Activated CD4-positive, alpha-beta T cell treated with anti-CD3 and anti-CD28 coated beads, Interleukin-2, amount 50 U/mL, for 4 hours (primary cell): ENCODE data around the gene SMAD4.
"Not testable (repeated sequence)": the region's sequence is repeated elsewhere in the genome, so short reads cannot be mapped to it uniquely, and the experiment has no call there.

ENCODE experiments used
- DNase-seq, 2 experiments: peaks; one replicate each; pipeline ENCODE4 v3.0.0-alpha.2; 2020

Gene SMAD4

DNA sequence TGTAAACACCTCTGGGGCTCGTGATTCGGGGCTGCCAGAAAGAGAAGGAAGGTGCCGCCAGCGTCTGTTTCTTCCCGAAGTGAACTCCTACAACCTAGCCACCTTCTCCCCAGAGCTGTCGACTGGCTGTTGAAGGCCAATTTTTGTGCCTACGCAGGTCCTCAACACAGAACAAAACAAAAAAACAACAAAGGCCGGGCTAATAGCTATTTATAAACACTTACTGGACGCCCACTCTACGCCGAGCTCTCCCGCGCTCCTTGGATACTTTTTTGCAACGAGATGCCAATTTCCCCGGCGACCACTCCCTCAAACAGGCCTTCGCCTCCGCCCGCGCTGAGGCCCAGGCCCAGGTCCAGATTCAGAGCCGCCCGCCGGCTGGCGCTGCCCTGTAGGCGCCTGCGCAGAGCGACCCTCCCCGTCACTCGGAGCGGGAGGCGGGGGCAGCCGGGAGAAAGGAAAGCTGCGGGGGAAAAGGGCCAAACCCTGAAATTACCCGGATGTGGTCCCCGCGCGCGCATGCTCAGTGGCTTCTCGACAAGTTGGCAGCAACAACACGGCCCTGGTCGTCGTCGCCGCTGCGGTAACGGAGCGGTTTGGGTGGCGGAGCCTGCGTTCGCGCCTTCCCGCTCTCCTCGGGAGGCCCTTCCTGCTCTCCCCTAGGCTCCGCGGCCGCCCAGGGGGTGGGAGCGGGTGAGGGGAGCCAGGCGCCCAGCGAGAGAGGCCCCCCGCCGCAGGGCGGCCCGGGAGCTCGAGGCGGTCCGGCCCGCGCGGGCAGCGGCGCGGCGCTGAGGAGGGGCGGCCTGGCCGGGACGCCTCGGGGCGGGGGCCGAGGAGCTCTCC, at the start of gene SMAD4:
Gene SMAD4 (plus strand): TSS at position 520 of the 843 bp plus-strand sequence. CDS start 16,834 bp downstream, outside the sequence.
- DNase-seq, result peak; percentile 99

DNA sequence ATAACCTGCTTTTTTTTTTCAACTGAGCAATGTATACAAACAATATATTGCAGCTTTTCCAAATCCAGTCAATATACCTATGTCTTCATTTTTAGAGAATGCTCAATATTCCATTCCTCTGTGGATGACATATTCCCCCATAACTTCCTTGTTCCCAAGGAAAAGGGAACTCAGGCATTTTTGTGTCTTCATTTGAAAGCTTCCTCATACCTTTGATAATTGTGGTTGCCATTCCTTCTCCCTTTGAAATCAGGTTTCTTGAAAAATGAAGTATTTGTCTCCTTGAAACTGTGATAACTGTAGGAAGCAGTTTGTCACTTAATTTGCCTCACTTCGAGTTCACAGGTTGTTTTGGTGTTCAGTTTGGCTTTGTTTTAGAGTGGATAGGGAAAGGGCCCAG, 48.6 kb upstream of the SMAD4 start:
- no peak for DNase-seq

DNA sequence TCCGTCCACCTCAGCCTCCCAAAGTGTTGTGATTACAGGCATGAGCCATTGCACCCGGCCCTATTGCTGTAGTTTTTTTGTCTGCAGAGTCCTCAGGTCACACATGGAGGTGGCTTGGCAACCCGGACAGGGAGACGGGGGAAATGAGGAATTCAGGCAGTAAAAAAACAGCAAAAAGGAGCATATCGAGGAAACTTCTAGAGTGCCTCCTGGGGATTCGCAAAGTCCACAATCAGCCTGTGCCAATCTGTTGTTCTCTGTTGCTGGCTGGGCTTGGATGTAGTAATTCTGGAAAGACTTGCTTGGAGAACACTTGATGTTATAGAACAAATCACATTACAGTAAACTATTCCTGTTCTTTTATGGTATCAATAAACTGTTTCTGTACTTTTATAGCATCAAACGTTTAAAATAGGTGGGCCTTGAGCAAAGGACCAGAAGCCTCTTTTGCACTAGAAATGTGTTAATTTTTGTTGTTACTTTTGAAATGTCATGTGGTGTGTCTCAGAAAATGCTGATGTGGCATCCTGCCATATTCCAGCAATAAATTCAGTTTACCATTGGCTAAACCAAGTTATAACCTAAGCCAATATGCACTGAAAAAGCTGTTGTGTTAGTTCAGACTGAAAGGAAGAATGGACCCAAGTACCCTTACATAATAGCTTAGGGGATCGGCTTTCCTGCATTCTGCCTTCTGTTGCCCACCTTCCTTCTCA, 47.8 kb upstream of the SMAD4 start:
- no peak for DNase-seq

DNA sequence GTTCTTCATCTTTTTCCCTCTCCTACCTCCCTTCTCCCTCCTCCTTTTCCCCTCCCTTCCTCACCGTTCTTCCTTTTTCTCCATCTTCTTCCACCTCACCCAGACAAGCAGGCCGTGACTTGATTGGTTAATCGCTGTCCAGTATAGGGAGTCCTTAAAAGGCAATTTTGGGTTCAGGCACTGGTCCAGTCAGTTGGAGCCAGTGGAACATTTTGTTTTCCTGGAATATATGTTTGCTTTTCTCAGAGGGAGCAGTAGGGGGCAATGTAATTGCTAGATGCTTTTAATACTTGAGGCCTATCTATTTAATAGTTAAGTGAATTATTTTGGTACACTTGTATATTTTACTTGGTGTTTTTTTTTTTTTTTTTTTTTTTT, 47.2 kb upstream of the SMAD4 start:
- DNase-seq, result no peak

DNA sequence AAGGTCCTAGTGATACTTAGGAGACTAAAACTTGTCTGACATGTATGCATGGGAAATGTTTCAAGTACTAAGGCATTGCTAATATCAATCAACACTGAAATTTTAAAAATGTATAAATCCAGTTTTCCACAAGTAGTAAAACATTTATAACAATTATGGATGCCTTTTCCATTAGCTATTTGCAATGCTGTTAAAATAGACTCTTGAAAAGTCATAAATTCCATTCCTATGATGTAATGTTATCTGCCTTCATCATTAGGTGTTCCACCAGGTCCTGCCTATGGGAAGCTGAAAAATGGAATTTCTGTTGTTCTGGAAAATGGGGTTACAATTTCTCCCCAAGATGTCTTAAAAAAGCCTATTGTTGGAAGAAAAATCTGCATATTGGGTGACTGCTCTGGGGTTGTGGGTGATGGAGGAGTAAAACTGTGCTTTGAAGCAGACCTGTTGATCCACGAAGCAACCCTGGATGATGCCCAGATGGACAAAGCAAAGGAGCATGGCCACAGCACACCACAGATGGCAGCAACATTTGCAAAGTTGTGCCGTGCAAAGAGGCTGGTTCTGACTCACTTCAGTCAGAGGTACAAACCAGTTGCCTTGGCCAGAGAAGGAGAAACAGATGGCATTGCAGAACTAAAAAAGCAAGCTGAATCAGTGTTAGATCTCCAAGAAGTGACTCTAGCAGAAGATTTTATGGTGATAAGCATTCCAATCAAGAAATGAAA, 43.5 kb upstream of the SMAD4 start:
- DNase-seq, result no peak

DNA sequence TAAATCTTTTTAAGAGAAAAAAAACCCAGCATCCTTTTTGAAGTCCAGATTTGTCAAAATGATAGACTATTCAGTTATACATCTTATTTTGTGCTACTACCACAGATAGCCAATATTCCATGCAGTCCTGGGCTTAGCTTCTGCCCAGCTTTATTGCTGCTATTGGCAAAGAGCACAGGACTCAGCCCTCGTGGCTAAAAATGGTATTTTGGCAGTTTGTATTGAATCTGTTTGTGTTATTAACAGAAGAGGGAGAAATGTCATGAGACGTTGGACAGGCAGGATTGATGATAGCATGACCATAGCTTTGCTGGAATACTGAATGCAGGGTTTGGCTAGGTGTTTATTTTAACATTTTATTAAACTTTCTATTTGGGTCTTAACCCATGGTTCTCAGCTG, 42.8 kb upstream of the SMAD4 start:
- DNase-seq, result no peak

DNA sequence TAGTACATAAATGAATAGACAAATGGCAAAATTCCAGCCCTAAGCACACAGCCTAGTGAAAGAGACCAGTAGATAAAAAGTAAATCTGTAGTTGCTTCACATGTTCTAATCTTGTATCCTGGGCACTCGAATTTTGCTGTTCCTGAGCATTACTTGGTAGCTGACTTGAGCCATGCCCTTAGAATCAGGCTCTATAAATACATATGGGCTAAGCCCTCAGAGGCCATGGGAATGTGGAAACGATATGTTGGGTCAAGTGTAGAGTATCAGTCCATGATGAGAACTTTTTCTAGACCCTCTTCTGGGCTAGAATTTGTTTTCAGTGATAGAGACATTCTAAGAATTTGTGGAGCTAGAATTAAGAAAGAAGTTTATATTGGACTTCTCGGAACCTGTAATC, 40.3 kb upstream of the SMAD4 start:
- no peak for DNase-seq

DNA sequence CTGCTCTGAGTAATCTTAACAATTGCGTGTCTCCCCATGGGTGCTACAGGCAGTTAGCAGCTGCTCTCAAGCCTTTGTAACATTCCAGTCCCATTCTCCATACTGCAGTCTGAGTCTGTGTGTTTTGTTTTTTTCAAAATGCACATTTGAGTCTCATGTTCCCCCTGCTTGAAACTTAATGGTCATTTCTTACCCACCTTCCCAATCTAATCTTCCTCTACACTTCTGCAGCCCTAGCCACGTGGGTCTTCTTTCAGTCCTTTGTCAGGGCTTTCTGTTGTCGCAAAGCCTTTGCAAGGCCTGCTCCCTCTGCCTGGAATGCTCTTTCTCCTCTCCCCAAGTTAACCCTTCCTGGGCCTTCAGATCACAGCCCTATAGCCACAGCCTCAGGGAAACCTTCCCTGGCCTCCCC, 37.7 kb upstream of the SMAD4 start:
- no peak for DNase-seq

DNA sequence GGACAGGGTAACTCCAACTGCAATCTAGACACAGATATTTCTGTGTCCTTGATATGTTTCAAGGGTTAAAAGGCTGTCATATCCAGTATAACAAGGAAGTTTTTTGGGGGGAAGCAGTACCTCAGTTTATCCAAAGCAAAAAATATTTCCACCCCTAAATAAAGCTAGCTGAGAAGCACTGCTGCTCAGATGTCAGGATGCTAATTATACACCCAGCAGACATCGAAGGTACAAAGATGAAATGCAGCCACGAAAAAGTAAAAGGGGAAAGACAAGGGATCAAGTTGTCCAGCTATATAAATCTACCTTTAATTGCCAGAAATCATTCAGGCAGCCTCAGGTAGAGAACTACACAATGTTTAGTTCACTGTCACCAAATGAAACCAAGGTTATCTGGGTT, 36.0 kb upstream of the SMAD4 start:
- DNase-seq, result no peak

DNA sequence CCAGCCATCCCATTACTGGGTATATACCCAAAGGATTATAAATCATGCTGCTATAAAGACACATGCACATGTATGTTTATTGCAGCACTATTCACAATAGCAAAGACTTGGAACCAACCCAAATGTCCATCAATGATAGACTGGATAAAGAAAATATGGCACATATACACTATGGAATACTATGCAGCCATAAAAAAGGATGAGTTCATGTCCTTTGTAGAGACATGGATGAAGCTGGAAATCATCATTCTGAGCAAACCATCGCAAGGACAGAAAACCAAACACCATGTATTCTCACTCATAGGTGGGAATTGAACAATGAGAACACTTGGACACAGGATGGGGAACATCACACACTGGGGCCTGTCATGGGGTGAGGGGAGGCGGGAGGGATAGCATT, 26.8 kb upstream of the SMAD4 start:
- DNase-seq, result not testable (repeated sequence)

DNA sequence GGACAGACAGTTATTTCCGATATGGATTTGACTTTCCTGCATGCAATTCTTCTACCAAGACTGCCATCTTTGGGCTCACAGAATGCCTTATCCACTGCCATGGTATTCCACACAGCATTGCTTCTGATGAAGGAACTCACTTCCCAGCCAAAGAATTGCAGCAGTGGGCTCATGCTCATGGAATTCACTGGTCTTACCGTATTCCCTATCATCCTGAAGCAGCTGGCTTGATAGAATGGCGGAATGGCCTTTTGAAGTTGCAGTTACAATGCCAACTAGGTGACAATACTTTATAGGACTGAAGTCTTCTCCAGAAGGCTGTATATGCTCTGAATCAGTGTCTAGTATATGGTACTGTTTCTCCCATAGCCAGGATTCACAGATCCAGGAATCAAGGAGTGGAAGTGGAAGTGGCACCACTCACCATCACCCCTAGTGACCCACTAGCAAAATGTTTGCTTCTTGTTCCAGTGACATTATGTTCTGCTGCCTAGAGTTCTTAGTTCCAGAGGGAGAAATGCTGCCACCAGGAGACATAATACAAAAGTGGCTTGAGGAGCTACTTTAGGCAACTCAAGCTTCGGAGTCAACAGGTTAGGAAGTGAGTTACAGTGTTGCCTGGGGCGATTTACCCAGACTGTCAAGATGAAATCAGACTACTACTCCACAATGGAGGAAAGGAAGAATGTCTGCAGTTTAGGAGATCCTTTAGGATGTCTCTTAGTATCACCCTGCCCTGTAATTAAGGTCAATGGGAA, 23.8 kb upstream of the SMAD4 start:
- DNase-seq, result no peak

DNA sequence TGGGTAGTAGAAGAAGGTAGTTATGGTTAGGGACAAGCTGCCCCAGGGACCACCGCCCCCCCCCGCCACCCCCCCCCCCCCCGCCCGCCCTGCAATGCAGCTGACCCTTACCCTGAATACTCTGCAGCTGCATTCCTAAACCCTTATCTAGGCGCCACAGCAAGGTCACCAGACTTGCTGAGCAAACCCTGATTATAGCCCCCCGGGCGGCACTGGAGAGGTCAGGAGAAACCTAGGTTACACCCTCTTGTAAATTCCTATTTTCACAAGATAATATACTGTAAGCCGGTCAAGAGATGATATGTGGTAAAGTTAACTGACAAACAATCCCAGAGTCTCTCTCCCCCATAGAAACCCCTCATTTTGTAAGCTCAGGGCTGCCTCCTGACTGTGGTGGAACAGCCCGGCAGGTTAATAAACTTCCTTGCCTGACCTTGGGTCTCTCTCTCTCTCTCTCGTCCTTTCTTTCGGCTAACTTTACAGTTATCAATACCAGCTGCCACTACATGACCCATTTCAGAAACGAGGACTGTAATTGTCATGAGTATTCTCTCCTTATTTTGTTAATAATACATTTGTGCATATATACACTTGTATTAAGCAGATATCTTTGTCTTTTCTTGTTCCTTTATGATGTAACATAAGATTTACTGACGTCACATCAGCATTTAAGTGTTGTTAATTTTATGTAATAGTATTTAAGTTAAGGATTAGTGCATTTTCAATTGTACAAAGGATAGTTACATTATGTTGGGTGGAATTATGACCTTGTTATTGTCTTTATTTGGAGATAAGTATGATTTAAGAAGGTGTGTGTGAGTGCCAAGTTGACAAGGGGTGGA, 22.8 kb upstream of the SMAD4 start:
- DNase-seq, result no peak

DNA sequence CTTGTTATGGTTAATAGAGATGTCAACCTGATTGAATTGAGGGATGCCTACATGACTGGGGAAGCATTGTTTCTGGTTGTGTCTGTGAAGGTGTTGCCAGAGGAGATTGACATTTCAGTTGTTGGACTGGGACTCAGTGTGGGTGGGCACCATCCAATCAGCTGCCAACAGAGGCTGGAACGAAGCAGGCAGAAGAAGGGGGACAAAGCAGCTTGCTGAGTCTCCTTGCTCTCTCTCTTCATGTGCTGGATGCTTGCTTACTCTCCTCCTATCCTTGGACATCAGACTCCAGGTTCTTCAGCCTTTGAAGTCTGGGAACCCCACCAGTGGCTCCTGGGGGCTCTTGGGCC, 22.2 kb upstream of the SMAD4 start:
- no peak for DNase-seq

DNA sequence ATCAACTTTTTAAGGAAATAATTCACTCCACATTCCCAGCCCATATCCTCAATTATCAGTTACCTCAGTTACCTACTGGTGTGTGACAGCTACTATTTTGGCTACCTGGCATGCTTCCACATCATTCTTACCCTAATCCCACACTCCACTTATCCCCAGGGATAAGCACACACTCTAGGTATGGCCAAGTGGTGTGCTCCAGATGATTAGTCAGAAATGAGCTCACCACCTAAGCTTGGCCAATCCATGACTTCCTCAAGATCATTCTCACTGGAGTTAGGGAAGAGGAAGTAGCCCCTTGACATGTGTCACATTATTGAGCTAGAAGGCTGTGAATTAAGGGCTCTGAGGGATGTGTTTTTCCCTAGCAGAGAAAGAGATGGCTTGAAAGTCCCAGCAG, 20.9 kb upstream of the SMAD4 start:
- no peak for DNase-seq

DNA sequence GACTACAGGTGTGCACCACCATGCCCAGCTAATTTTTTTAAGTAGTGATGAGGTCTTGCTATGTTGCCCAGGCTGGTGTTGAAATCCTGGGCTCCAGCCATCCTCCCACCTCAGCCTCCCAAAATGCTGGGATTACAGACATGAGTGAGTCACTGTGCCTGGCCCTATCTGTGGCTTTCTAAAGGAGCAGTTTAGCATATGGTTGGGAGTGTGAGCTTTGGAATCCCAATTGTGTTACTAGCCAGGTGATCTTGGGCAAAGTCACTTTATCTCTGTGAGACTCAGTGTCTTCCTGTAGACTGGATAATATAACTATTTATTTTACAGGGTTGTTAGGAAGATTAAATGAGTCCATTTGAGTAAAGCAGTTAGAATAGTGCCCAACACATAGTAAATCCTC, 19.8 kb upstream of the SMAD4 start:
- DNase-seq, result no peak

DNA sequence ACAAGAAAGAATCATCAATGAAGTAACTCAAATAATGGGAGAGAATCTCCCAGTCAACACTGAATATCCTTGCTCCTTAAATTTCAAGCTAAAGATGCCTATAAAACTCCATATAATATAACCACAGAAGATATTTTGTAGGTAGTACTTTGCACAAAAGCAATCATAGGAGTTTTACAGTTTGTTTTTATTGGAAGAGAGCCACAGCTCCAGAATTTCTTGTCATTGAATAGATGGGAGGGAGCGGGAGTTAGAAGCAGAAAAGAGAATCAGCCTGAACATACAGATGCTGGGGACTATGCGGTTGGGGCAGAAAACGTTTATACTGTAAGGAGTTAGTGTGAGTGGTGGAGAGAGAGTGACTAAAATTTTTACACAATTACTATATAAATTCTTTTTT, 18.3 kb upstream of the SMAD4 start:
- DNase-seq, result no peak

DNA sequence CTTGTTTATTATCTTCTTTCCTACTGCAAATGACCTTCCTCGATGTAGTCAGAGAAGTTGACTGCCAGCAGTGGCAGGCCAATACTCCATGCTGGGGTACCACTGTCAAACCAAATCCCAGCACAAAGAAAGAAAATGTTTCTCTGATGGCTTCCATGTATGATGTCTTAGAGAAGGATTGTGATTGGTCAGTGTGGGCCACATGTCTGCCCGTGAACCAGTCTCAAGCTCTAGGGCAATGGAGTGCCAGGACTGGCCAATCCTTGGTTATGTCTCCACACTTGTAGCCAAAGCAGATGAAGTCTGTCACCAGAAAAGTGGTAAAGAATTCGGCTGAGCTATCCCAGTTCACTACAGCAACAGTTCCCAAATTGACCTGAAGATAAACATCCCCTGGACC, 17.6 kb upstream of the SMAD4 start:
- DNase-seq, result no peak

DNA sequence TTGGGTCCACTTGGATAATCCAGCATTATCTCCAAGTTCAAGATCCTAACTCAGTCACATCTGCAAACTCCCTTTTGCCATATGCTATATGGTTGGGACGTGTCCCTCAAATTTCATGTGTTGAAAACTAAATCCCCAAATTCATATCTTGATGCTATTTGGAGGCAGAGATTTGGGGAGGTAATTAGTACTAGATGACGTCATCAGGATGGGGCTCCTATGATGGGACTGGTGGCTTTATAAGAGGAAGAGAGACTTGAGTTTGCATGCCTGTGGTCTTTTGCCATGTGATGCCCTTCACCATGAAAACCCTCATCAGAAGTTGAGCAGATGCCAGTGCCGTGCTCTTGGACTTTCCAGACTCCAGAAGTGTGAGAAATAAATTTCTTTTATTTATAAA, 16.8 kb upstream of the SMAD4 start:
- DNase-seq, result no peak

DNA sequence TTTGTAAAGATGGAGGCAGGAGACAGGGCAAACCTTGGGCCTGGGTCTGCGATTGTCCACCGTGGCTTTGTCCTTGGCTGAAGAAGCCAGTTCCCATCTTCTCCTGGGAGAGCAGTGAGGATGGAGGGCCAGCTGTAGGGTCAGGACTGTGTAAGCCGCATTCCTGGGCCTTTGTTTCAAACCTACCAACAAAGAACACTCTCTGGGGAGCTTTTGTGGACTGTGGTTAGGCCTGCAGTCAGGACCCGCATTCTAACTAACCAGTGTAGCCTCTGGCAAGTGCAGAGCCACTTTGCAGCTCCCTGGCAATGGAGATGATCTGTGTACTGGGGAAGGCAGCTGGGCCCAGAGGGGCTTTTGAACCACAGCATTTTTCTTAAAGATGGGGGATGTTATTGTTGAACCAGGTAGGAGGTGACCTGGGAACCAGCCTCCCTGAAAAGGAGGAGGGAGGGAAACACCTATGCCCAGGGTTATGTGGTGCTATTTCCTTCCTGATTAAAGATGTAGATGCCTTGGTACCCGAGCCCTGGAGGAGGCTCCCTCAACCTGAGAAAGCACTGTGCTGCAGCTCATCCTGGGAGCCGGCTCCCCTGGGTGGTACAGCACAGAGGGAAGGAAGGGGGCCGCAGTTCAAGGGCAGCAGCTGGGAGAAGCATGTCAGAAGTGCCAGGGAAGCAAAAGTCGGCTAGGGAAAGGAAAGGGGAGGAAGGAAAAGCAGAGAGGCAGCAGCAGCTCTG, 12.7 kb upstream of the SMAD4 start:
- no peak for DNase-seq

DNA sequence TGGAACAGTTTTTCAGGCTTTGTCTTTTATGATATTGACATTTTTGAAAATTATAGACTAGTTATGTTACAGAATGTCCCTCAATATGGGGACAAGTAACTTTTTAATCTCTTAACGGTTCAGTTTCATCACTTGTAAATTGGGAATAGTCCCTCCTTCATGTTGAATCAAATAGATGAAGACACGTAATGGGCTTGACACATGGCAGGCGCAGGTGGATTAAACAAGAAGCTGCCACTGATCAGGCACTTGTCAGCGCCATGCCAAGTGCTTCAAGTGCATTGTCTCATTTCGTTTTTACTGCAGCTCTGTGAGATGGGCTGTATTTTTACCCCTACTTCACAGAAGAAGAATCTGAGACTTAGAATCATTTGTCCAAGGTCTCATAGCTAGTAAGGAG, 9.5 kb upstream of the SMAD4 start:
- DNase-seq, result no peak

DNA sequence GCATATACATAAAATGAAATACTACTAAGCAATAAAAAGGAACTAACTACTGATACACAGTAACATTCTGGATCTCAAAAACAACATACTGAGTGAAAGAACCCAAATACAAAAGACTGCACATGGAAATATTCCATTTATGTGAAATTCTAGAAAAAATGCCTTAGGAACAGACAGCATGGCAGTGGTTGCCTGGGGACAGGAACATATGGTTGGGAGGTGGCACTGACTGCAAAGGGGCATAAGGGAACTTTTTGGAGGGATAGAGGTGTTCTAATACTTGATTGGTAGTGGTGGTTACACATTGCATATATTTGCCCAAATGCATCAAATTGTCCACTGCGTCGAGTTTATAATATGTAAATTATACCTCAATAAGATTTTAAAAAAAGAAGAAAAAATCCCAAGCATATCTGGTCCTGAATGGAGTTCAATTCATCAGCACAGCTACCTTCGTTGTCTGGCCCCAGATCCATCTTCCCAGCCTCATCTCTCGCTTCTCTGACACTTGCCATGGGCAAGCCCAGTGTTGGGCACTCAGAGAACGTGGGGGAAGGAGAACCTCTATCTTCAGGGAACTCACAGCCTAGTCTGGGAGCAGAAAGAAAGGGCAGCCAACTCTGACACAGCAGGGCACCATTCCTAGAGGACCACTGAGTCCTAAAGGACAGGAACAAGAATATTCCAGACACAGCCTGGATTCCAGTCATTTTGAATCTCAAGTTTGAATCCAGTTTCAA, 8.6 kb upstream of the SMAD4 start:
- no peak for DNase-seq
